B cell (primary cell): ENCODE measurements around the gene ACTL8. TPM values are rescaled to one million over a fixed set of nuclear protein-coding genes. Genes with fewer than 3 reads are reported as not detected.

ENCODE experiments used
- ATAC-seq: fragments of 200-7000 bp; cut with Tn5 transposase; one replicate; pipeline ENCODE4 v1.10.0; 2021; ENCODE audit warnings: low read depth, mild to moderate bottlenecking, moderate number of reproducible peaks, moderate library complexity
- CTCF ChIA-PET: fragments of 350-600 bp; sonication (Branson Sonifier 250); formaldehyde crosslinking; loops from one replicate; lab custom pipeline; 2021; ENCODE audit warnings: antibody characterized with exemption, inconsistent platforms; lab: Charles Lee
- POLR2A ChIA-PET: fragments of 350-600 bp; sonication (Branson Sonifier 250); formaldehyde crosslinking; loops from one replicate; lab custom pipeline; 2021; ENCODE audit warnings: antibody characterized with exemption; lab: Charles Lee
- DNase-seq: peaks from one replicate; pipeline ENCODE4 v3.0.0; 2013
- H2AFZ ChIP-seq: 2 replicates; pipeline ENCODE4 v1.6.1; 2012; ENCODE audit warnings: mild to moderate bottlenecking, low read depth, low read length; ENCODE audit not compliant: insufficient read depth, poor library complexity, severe bottlenecking
- H3K27ac ChIP-seq, 2 donors: 1 replicate in 1 of 2; 2 replicates in 1 of 2; pipeline ENCODE4 v1.5.1; 2012 to 2013; ENCODE audit warnings: low read length in 2 of 2, mild to moderate bottlenecking in 2 of 2, moderate library complexity in 1 of 2
- H3K27me3 ChIP-seq, 4 experiments: fragments of 200-600 bp in 1 of 4; sonication (generic) in 1 of 4; replicated peaks in 1 of 4; 1 replicate in 2 of 4; 2 replicates in 2 of 4; pipeline versions ENCODE4 v1.6.1 to v1.7.0; 2013 to 2016; ENCODE audit warnings: low read length in 3 of 4, mild to moderate bottlenecking in 2 of 4, mixed read lengths in 1 of 4, moderate library complexity in 1 of 4; ENCODE audit not compliant: insufficient read depth in 4 of 4, control insufficient read depth in 3 of 4; ENCODE audit errors: control extremely low read depth in 1 of 4
- H3K36me3 ChIP-seq, 2 experiments: replicated peaks in 1 of 2; 1 replicate in 1 of 2; 2 replicates in 1 of 2; pipeline versions ENCODE4 v1.6.1 to v1.7.1; 2013; ENCODE audit warnings: low read length in 1 of 2; ENCODE audit not compliant: insufficient read depth in 2 of 2, control insufficient read depth in 1 of 2; ENCODE audit errors: control extremely low read depth in 1 of 2, extremely low read depth in 1 of 2
- H3K4me1 ChIP-seq, 2 donors: fragments of 200-600 bp in 1 of 2; sonication (generic) in 1 of 2; 1 replicate in 1 of 2; 2 replicates in 1 of 2; pipeline versions ENCODE4 v1.5.1 to v1.6.1; 2013 to 2017; ENCODE audit warnings: low read length in 2 of 2; ENCODE audit not compliant: control insufficient read depth in 2 of 2, insufficient read depth in 2 of 2
- H3K4me2 ChIP-seq: replicated peaks from 2 replicates; pipeline ENCODE3; 2012; ENCODE audit warnings: mild to moderate bottlenecking, low read depth, low read length; ENCODE audit not compliant: poor library complexity, severe bottlenecking
- H3K4me3 ChIP-seq, 5 experiments: fragments of 200-600 bp in 1 of 5; sonication (generic) in 1 of 5; 1 replicate in 3 of 5; 2 replicates in 2 of 5; pipeline versions ENCODE4 v1.5.1 to v1.7.0; 2011 to 2016; ENCODE audit warnings: low read length in 4 of 5, mild to moderate bottlenecking in 4 of 5, low read depth in 2 of 5, control low read depth in 1 of 5, moderate library complexity in 1 of 5; ENCODE audit not compliant: insufficient read depth in 1 of 5; ENCODE audit errors: control extremely low read depth in 1 of 5, extremely low read depth in 1 of 5
- H3K79me2 ChIP-seq: fragments of 200-600 bp; sonication (generic); one replicate; pipeline ENCODE4 v1.6.0; 2016; ENCODE audit warnings: low read length; ENCODE audit not compliant: control insufficient read depth, insufficient read depth
- H3K9ac ChIP-seq: fragments of 200-600 bp; sonication (generic); 2 replicates; pipeline ENCODE4 v1.6.1; 2017; ENCODE audit warnings: mild to moderate bottlenecking, low read length, moderate library complexity
- H3K9me3 ChIP-seq, 3 donors: one replicate each; pipeline versions ENCODE4 v1.6.1 to v1.7.1; 2013; ENCODE audit warnings: low read length in 2 of 3; ENCODE audit not compliant: control insufficient read depth in 2 of 3, insufficient read depth in 1 of 3; ENCODE audit errors: control extremely low read depth in 1 of 3
- H4K20me1 ChIP-seq: 2 replicates; pipeline ENCODE4 v1.6.0; 2012; ENCODE audit warnings: mild to moderate bottlenecking, low read length; ENCODE audit not compliant: insufficient read depth, control insufficient read depth, poor library complexity, severe bottlenecking
- H3K27ac Mint-ChIP-seq: one replicate; pipeline ENCODE4 v1.8.0; 2021; ENCODE audit warnings: mixed read lengths
- H3K27me3 Mint-ChIP-seq: one replicate; pipeline ENCODE4 v1.8.0; 2021; ENCODE audit warnings: mixed read lengths
- H3K4me1 Mint-ChIP-seq: one replicate; pipeline ENCODE4 v1.8.0; 2021; ENCODE audit warnings: mixed read lengths
- H3K4me3 Mint-ChIP-seq: one replicate; pipeline ENCODE4 v1.8.0; 2021; ENCODE audit warnings: mixed read lengths
- H3K9me3 Mint-ChIP-seq: one replicate; pipeline ENCODE4 v1.8.0; 2022; ENCODE audit warnings: mixed read lengths; ENCODE audit not compliant: insufficient read depth
- EZH2 ChIP-seq: IDR thresholded peaks from 2 replicates; pipeline ENCODE4 v1.6.1; 2012; ENCODE audit warnings: borderline replicate concordance, low read depth, mild to moderate bottlenecking, moderate library complexity, low read length; ENCODE audit not compliant: insufficient read depth, poor library complexity, severe bottlenecking
- WGBS: methylation state at CpG from one replicate; pipeline ENCODE4 v1.1.5; 2013; ENCODE audit warnings: missing lambda C conversion rate; ENCODE audit not compliant: insufficient coverage; 5-methylcytosine and 5-hydroxymethylcytosine counted together
- intact Hi-C: fragments of 100-400 bp; cut with micrococcal nuclease; formaldehyde crosslinking; loops from one replicate; pipeline ENCODE4 v1.10.0; 2022
- polyA plus RNA-seq: library from polyadenylated mRNA; depleted of rRNA; stranded (reverse); fragments of >200 nt; gene quantifications from 2 replicates; pipeline ENCODE4 v1.2.3, GENCODE V29; 2012
- total RNA-seq, 2 donors: library from RNA; stranded (reverse); fragments of 120-200 nt in 1 of 2; gene quantifications; 1 replicate in 1 of 2; 2 replicates in 1 of 2; pipeline versions ENCODE4 v1.2.3 to v1.2.4, GENCODE V29; 2013 to 2022
- TF ChIP-seq, protein P1 (sequence below): fragments of 200-600 bp; IDR thresholded peaks from one replicate; pipeline ENCODE4 v1.8.0; 2022; ENCODE audit warnings: antibody characterized with exemption, mild to moderate bottlenecking

Gene ACTL8
- total and polyA plus RNA-seq, 2 donors (not counting 1 experiment from before 2014, with no cell fraction given): not detected

DNA sequence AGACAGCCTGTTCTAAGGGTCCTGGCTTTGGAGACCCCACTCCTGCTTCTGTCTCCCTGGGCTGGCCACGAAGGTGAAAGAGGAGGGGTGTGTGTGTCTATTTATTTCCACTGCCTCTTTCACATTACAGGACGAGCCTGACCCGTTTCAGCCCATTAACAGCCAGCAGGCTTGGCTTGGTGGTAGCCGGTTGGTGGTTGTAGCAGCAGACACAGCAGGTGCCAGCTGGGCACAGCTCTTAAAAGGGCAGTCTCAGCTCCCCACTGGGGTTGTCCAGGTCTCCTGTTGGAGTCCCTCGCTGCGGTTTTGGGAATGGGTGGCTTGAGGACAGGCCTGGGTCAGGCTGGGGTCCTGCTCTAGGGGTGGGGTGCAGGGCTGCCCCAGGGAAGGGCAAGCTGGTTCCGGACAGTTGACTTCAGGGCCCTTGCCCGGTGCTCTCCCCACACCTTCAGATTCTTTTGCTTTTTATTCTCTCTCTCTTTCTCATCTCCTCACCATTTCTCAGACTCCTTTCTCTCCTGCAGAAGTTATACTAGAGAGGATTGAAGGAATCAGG, 84.6 kb downstream of the ACTL8 start:
- no peak for DNase-seq
- no peak overlapping the region for H3K4me2 ChIP-seq

DNA sequence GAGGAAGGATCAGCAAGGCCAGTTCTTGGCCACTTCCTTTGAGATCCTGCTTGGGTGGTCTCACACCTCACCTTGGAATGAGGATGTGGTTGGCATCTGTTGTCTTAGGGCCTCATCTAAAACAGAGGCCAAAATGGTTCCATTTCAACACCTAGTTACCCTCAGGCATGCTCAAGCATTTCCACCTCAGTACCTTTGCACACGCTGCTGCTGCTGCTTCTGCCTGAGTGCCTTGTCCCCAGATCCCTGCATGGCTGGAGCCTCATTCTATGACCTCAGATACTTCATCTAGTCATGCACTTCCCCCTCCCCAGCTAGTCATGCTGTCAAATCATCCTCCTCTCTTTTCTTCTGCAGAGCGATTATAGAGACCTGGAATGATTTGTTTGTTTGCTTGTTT, 86.8 kb downstream of the ACTL8 start:
- H3K27me3 Mint-ChIP-seq: peaks cover 10% of the 10 kb centered on the region
- no peaks in the 10 kb centered on the region for H3K79me2 ChIP-seq
- no peaks in the 10 kb centered on the region for H3K36me3 ChIP-seq
- no peak overlapping the region for H3K4me3 Mint-ChIP-seq
- H2AFZ ChIP-seq: no peak overlapping the region
- intact Hi-C loops: no loop called here
- H3K9me3 Mint-ChIP-seq: no peaks in the 10 kb centered on the region
- WGBS: 0% methylated on average over 1 of the region's 2 CpGs
- TF ChIP-seq EZH2: no peak
- TF ChIP-seq, protein P1, sequence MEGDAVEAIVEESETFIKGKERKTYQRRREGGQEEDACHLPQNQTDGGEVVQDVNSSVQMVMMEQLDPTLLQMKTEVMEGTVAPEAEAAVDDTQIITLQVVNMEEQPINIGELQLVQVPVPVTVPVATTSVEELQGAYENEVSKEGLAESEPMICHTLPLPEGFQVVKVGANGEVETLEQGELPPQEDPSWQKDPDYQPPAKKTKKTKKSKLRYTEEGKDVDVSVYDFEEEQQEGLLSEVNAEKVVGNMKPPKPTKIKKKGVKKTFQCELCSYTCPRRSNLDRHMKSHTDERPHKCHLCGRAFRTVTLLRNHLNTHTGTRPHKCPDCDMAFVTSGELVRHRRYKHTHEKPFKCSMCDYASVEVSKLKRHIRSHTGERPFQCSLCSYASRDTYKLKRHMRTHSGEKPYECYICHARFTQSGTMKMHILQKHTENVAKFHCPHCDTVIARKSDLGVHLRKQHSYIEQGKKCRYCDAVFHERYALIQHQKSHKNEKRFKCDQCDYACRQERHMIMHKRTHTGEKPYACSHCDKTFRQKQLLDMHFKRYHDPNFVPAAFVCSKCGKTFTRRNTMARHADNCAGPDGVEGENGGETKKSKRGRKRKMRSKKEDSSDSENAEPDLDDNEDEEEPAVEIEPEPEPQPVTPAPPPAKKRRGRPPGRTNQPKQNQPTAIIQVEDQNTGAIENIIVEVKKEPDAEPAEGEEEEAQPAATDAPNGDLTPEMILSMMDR: no peak
- no peak overlapping the region for H3K4me3 ChIP-seq
- H3K9me3 ChIP-seq: no peaks in the 10 kb centered on the region
- H3K27me3 ChIP-seq: peaks cover 0 to 3% (median 0%) of the 10 kb centered on the region in 4 experiments
- ChIA-PET POLR2A (no interaction called here), CTCF (no interaction called here)
- no peaks in the 10 kb centered on the region for H3K4me1 ChIP-seq
- no peaks in the 10 kb centered on the region for H3K4me1 Mint-ChIP-seq
- ATAC-seq (no peak), DNase-seq (no peak)
- H3K4me2 ChIP-seq: no peak overlapping the region
- no peak overlapping the region for H3K27ac ChIP-seq
- no peaks in the 10 kb centered on the region for H4K20me1 ChIP-seq
- no peak overlapping the region for H3K27ac Mint-ChIP-seq
- H3K9ac ChIP-seq: no peak overlapping the region

More for the DNA sequence above, 84.6 kb downstream of the ACTL8 start:
- Mint-ChIP-seq H3K27me3 (peaks cover 20% of the 10 kb centered on the region), H3K27ac (no peak overlapping the region), H3K4me3 (no peak overlapping the region), H3K4me1 (no peaks in the 10 kb centered on the region), H3K9me3 (no peaks in the 10 kb centered on the region)
- no peaks in the 10 kb centered on the region for H3K9me3 ChIP-seq
- no peak overlapping the region for H3K9ac ChIP-seq
- H3K27ac ChIP-seq: no peak overlapping the region
- H3K79me2 ChIP-seq: no peaks in the 10 kb centered on the region
- H3K4me1 ChIP-seq: no peaks in the 10 kb centered on the region
- no peak overlapping the region for H2AFZ ChIP-seq
- 95% methylated on average over 2 of the region's 8 CpGs for WGBS
- peaks cover 0 to 3% (median 0%) of the 10 kb centered on the region in 4 experiments for H3K27me3 ChIP-seq
- ChIA-PET POLR2A (no interaction called here), CTCF (no interaction called here)
- TF ChIP-seq, protein P1: no peak
- TF ChIP-seq EZH2: no peak
- H3K4me3 ChIP-seq: no peak overlapping the region
- H4K20me1 ChIP-seq: no peaks in the 10 kb centered on the region
- intact Hi-C loops: no loop called here
- ATAC-seq: no peak
- H3K36me3 ChIP-seq: no peaks in the 10 kb centered on the region
